Islet of Langerhans (tissue), 1 donor: ENCODE results near the gene OR5AC2.
A peak's percentile ranks its signal among the peaks of the same experiment; 100 is the strongest.

Experiments
- FAIRE-seq: peaks from one replicate; lab custom pipeline; 2011; peaks lifted over from hg19 to GRCh38; lab: Jason Lieb, UNC

Gene OR5AC2

DNA sequence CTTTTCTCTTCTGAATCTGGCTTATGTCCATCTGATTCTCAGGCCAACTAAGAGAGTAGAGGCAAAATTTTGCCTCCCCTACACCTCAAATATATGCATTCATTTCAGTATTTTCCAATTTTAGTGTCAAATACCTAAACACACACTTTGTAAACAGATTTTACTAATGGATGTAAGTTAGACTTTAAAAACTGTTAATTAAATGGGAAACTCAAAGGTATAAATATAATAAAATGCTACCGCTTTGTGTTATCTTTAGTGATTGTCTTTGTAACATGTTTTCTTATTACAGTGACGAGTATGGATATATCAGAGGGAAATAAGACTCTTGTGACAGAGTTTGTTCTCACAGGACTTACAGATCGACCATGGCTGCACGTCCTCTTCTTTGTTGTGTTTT lies at the start of gene OR5AC2:
TSS of gene OR5AC2 (plus strand) at position 301 of the 400 bp plus-strand sequence. CDS start at position 301, 0 bp downstream.
- no peak for FAIRE-seq

GRCh38 chr3:98038286-98038685 lies 48.7 kb upstream of the OR5AC2 start:
- FAIRE-seq, result no peak

GRCh38 chr3:98038876-98039275 lies 48.1 kb upstream of the OR5AC2 start:
- peak; percentile 74 for FAIRE-seq

GRCh38 chr3:98039322-98040024 lies 47.5 kb upstream of the OR5AC2 start:
- peak; percentile 77 for FAIRE-seq

GRCh38 chr3:98041350-98041749 lies 45.6 kb upstream of the OR5AC2 start:
- FAIRE-seq, result no peak

DNA sequence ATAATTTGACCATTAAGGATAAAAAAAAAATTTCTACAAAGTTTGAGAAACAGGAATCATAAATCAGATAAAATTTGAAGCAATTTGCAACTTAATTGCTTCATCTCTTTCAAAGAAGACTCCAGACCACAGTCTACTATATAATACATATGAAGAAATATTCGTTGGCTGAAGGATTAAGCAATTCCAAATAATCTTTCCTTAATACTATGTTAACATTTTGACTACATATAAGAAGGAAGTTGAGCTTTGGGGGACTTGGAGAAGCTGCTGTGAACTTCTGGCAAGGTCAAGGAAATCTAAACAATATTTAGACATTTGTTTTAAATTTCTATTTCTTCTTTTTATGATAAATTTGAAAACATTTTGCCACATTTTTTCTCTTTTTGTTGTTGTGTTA lies 38.4 kb upstream of the OR5AC2 start:
- FAIRE-seq, result no peak

DNA sequence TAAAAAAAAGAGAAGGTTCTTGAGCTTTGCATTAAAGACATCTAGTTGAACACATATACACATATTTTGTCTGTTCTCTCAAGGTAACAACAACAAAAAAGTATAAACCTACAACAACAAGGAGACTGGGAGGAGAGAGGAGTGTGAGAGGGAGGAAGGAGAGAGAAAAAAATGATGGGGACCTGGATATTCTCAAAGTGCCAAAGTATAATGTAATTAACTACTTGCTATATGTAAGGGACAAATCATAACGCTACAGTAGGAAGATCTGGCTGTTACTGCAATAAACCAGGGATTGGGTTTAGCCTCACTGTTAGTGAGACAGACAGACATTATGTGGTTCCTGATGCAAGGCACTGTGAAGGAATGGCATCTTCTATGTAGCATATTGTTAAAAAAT lies 37.7 kb upstream of the OR5AC2 start:
- FAIRE-seq, result no peak

DNA sequence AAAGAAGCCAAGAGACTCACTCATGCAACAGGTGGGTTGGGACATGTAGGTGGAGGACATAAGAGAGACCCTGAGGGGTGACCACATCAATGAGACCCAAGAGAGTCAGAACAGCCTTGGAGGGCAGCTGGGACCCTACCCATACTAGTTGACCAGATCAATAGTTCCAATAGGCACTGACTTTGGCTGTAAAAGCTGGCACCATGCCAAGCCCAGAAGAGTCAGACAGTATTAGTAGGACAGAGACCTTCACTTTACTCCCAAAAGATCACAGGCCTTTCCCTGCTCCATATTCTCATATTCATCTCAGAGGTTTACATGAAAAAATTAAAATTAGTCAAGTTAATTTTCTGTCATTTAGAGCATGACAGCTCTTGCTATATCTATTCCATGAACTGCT lies 30.9 kb upstream of the OR5AC2 start:
- no peak for FAIRE-seq

- FAIRE-seq, result no peak
Observed at GRCh38 chr3:98057631-98058030, 29.3 kb upstream of the OR5AC2 start.

GRCh38 chr3:98058244-98058960 lies 28.6 kb upstream of the OR5AC2 start:
- no peak for FAIRE-seq

DNA sequence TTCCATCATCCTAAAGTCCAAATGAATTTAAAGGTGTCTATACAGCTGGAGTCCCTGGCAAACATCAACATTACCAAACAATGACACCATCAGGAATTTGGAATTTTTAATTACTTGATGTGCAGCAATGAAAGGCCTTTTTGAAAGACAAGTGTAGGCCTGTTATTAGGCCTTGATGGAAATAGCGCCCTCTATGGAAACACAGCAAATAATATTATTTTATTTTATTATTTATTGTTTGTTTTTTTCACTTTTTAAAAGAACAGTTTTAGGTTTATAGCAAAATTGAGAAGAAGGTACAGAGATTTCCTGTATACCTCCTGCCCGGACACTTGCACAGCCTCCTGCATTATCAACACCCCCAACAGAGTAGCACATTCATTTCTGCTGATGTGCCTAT lies 18.1 kb upstream of the OR5AC2 start:
- FAIRE-seq, result no peak

- no peak for FAIRE-seq
Observed at GRCh38 chr3:98070840-98071239, 16.1 kb upstream of the OR5AC2 start.

- no peak for FAIRE-seq
Observed at GRCh38 chr3:98073486-98073885, 13.5 kb upstream of the OR5AC2 start.

DNA sequence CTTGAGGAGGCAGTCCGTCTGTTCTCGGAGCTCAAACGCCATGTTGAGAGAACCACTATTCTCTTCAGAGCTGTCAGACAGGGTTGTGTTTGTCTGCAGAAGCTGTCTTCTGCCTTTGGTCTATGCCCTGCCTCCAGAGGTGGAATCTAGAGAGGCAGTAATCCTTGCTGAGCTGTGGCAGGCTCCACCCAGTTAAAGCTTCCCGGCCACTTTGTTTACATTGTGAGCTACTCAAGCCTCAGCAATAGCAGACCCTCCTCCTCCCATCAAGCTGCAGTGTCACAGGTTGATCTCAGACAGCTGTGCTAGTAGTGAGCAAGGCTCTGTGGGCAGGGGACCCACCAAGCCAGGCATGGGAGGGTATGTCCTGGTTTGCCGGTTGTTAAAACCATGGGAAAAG lies 8.9 kb downstream of the OR5AC2 start:
- FAIRE-seq, result no peak

GRCh38 chr3:98099848-98100247 lies 12.9 kb downstream of the OR5AC2 start:
- no peak for FAIRE-seq

DNA sequence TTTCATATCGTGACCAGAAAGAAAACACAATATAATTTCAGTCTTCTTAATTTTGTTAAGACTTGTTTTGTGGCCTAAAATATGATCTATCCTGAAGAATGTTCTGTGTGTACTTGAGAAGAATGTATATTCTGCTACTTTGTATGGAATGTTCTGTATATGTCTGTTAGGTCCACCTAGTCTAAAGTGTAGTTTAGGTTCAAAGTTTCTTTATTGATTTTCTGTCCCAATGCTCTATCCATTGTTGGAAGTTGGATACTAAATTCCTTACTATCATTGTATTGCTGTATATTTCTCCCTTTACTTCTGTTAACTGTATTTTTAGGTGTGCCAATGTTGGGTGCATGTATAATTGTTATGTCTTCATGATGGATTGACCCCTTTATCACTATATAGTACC lies 21.2 kb downstream of the OR5AC2 start:
- no peak for FAIRE-seq

DNA sequence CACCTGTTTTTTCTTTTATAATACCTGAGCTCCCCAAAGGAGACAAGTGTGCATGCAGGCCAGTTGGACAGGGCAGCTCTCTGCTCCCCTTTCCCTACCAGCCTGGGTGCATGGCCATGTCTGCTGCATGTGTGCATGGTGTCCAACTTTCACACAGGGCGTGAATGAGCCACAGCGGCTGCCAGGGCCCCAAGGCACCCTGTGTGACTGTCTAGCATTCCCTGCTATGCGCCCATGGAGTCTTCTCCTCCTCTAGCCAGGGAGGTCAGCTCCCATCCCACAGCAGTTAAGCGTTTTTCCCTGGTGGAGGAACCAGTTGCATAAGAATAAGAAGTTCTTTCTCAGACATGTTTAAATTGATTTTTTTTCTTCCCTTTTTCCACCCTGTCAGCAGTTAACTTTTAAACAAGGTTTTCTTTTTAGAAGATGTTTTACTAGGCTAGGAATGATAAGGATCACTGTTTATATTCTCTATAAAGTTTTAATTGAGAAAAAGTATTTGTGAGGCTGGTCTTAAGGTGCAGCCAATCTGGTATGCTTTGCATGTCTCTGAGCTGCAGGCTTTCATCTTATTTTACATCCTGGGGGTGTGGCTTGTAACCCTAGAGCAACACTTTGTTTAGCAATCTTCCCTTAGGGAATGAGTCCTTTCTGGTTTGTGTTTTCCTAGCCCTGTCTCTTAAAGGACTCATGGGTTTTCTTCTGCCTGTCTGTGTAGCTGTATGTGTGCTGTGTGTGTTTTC lies 23.0 kb downstream of the OR5AC2 start:
- FAIRE-seq, result no peak

DNA sequence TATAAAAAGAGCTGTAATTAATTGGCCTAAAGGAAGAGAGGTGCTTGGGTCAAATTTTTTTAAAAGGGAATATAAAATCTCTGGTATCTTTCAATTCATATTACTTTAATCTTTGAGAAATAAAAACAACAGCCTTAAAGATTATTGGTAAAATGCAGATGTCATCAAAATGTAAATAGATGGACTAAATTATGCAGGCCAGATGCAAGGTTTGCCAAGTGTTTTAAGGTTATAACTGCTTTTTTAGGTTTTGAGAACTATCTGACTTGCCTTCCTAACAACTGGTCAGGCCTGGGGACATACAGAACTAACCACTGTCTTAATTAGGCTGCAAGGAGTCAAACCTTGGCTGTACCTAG lies 23.6 kb downstream of the OR5AC2 start:
- no peak for FAIRE-seq

GRCh38 chr3:98114264-98114663 lies 27.3 kb downstream of the OR5AC2 start:
- FAIRE-seq, result no peak

GRCh38 chr3:98115717-98116116 lies 28.7 kb downstream of the OR5AC2 start:
- FAIRE-seq, result no peak

DNA sequence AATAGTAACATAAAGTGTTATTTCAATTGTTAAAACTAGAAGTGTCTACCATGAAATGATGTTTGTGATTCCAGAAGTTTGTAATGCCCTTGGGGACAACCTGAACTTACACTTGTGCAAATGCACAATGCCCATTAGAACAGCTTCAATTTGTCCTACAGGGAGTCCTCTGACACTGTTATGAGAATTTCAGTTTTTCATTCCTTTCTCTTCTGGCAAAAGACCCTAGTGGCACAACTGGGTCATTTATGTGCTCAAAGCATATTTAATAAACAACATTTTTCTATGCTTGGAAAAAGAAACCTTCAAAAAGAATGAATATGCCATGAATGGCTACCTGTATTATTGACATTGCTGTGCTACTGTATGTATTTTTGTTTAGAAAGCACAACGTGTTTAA lies 43.4 kb downstream of the OR5AC2 start, which contains the start of gene OR5H1:
TSS of gene OR5H1 (plus strand) at position 301 of the 400 bp plus-strand sequence. CDS start 1,977 bp downstream, outside the sequence.
- FAIRE-seq, result no peak

DNA sequence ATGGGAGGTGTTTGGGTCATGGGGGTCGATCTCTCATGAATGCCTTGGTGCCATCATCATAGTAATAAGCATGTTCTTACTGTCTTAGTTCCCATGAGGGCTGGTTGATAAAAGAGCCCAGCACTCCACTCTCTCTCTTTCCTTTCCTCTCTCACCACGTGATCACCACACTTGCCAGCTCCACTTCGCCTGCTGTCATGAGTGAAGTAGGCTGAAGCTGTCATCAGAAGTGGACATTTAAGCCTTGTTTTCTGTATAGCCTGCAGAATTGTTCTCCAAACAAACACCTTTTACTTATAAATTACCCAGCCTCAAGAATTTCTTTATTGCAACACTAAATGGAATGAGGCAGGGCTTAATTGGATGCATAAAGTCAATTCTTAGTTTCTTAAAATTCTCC lies 49.7 kb downstream of the OR5AC2 start:
- no peak for FAIRE-seq
